NCI-H1417 treated with DMSO at 0.1 percent for 48 hours (cell line): ENCODE measurements around the gene PRSS38.

Experiments
- DNase-seq: peaks from one replicate; lab custom pipeline; 2025; lab: John Stamatoyannopoulos, UW

PRSS38 gene

GRCh38 chr1:227779021-227779441 is 36.4 kb upstream of the PRSS38 start:
- DNase-seq: no peak

- DNase-seq: no peak
Observed at GRCh38 chr1:227779685-227780084, 35.8 kb upstream of the PRSS38 start.

- no peak for DNase-seq
Observed at GRCh38 chr1:227780101-227781044, 35.1 kb upstream of the PRSS38 start.

- no peak for DNase-seq
Observed at GRCh38 chr1:227781314-227781930, 34.1 kb upstream of the PRSS38 start.

- no peak for DNase-seq
Observed at GRCh38 chr1:227782226-227782625, 33.2 kb upstream of the PRSS38 start.

- no peak for DNase-seq
Observed at GRCh38 chr1:227785094-227785804, 30.2 kb upstream of the PRSS38 start.

- no peak for DNase-seq
Observed at GRCh38 chr1:227785805-227786671, 29.4 kb upstream of the PRSS38 start.

GRCh38 chr1:227786673-227787512 is 28.6 kb upstream of the PRSS38 start:
- DNase-seq: no peak

- peak; percentile 76 for DNase-seq
Observed at GRCh38 chr1:227787513-227788270, 27.8 kb upstream of the PRSS38 start.

GRCh38 chr1:227788271-227789083 is 27.0 kb upstream of the PRSS38 start:
- no peak for DNase-seq

- no peak for DNase-seq
Observed at GRCh38 chr1:227789084-227790033, 26.1 kb upstream of the PRSS38 start.

GRCh38 chr1:227790034-227790400 is 25.5 kb upstream of the PRSS38 start:
- DNase-seq: no peak

- DNase-seq: no peak
Observed at GRCh38 chr1:227790868-227791267, 24.6 kb upstream of the PRSS38 start.

GRCh38 chr1:227791425-227792143 is 23.9 kb upstream of the PRSS38 start:
- DNase-seq: no peak

GRCh38 chr1:227792216-227793078 is 23.0 kb upstream of the PRSS38 start:
- DNase-seq: no peak
